GM21390 (cell line): ENCODE results near the gene BICDL1.
A peak's percentile ranks its signal among the peaks of the same experiment; 100 is the strongest.
"Not testable (repeated sequence)": the region's sequence is repeated elsewhere in the genome, so short reads cannot be mapped to it uniquely, and the experiment has no call there.

Experiments
- ATAC-seq: cut with Tn5 transposase; IDR thresholded peaks from one replicate; pipeline ENCODE4 v1.9.1; 2021; ENCODE audit not compliant: unreplicated experiment

BICDL1 gene

DNA sequence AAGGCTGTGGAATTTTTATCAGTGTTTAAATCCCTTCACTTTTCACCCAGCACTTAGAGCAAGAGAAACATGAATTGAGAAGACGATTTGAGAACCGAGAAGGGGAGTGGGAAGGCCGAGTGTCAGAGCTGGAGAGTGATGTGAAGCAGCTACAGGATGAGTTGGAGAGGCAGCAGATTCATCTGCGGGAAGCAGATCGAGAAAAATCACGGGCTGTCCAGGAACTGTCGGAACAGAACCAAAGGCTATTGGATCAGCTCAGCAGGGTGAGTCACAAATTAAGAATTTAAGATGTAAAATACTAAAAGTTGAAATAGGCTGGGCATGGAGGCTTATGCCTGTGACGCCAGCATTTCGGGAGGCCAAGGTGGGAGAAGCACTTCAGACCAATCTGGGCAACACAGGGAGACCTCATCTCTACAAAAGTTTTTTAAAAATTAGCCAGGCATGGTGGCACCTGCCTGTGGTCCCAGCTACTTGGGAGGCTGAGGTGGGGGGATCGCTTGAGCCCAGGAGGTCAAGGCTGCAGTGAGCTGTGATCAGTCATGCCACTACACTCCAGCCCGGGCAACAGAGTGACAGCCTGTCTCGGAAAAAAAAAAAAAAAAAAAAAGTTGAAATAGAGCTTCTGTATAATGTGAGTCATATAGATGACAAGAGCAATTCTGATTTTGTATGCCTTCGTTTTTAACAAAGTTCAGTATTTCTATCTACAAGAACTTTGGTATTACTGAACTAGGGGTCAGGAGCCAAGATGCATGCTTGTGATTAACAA, 9.6 kb downstream of the BICDL1 start:
- ATAC-seq: no peak

DNA sequence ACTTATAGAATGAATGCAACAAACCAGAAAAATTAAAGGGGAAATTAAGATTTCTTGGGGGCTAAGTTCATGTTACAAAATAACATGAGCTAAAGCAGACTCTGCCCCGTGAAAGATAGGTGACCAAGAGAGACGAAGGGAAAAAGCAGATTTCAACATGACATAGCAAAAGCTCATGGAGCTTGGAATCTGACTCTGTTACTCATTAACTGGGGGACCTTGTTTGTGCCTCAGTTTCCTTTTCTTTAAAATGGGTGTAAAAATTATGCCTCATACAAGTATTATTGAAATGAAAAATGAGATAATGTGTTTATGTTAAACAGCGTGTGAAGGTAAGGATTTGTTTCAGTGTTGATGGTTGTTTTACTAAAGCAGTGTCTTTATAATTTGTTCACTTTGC, 11.5 kb downstream of the BICDL1 start:
- no peak for ATAC-seq

DNA sequence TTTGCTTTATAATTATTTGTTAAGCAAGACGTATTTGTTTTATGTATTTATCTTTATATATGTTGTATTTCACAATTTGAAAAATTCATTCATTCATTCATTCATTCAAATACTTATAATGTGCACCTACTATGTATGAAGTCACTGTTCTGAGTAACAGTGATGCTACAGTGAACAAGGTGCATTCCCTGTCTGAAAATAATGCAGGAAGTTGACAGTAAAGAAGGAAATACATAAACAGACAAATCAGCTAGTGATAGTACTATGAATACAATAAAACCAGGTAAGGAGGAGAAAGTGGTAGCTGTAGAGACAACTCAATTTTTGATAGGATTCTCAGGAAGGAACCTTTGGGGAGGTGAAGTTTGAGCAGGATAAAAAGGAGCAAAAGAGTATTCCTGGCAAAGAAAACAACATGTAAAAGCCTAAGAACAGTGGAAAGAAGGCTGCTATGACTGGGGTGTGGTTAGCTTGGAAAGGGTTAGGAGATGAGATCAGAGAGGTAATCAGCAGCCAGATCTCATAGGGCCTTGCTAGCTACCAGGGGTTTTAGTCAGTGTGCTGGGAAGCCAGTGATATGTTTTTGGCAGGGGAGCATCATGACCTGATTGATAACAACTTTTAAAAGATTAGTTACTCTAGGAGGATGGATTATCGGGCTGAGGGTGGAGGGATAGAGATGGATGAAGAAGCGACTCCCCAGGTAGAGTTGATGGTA, 17.4 kb downstream of the BICDL1 start:
- ATAC-seq: no peak

DNA sequence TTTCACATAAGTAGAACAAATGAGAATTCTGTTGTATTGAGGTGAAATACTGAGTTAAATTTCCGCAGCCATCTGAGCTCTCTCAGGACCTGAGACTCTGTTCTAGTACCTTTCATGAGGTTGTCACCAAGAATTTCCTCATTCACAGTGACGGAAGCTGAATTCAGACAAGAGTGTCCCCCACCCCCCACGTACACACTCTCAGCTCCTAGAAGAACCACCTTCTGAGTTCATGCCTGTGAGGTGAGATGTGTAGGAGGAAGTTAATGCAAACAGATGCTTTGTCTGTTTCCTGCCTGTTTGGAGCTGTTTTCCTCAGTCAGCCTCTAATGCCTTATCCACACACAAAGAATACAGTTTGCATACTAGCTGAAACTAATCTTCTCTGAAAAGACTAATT, 18.2 kb downstream of the BICDL1 start:
- no peak for ATAC-seq

DNA sequence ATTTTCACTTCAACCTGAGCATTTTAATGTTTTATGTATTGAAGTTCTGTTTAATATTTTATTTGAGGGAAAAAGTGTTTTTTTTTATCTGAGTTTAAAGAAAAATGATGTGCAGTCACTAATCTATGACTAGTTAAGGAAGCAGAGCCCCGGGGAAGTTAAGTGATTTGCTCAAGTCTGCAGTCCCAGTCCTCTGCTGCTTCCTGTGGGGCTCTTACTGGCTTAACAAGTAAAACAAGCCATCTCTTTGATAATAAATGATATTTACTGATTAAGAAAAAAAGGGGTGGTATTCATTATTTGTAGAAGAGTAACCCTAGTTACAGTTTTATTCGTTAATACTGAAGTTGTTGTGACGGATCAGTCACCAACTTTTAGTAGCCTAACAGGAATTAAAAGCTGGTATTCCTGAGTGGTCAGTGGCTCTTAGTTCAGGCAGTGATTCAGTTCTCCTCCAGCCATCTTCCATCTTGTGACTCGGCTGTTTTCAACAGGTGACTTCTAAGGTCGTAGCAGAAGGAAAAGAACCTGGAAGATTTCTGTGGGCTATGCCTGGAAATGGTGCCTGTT, 21.7 kb downstream of the BICDL1 start:
- no peak for ATAC-seq

DNA sequence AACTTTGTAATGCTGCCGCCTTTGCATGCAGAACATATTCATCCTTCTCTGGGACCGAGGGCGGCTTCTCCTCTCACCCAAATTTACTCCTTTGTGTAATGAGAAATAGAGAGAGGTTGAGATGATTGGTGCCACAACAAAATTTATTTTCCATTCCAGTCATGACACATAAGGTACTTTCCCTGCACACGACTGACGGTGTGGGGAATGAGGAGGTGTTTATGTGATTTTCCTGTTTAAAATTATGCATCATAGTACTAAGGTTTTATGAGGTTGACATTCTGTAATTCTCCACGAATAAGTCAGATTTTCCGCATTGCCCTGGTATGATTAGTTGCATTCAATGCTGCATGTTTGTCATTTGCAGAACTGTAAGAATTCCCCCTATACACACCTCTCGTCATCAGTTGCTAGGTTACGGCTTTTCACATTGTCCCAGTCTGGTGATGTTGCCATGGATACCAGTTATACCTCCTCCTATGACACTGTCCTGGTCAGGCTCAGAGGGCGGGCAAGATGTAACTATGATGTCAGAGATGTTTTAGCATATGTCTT, 23.1 kb downstream of the BICDL1 start:
- peak; percentile 83 for ATAC-seq

DNA sequence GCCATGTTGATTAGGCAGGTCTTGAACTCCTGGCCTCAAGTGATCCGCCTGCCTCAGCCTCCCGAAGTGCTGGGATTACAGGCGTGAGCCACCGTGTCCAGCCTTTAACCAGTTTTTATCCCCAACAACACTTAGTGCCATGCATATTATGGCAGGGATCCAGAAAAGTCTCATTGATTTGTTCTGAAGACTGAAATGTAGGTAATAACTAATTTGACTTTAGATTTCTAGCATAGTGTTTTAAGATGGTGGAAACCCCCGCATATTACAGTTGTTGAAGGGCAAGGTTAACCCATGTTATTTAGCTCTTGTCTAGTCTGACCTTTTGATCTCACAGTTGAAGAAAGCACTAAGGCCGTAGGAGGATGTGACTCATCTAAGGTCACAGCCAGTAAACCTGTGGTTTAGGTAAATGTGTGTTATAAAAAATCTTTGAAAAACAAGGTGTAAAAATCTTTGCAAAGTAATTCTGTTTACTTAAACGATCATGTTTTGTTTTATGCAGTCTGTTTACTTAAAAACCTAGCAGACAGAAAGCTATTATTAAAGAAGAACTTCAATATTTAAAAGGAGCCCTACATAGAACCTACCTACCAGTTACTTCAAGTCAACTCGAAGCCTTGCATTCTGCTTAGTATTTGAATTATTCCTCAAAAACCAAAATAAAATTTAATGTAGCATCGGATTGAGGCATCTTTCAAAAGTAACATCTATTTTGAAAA, 24.8 kb downstream of the BICDL1 start:
- peak; percentile 63 for ATAC-seq

DNA sequence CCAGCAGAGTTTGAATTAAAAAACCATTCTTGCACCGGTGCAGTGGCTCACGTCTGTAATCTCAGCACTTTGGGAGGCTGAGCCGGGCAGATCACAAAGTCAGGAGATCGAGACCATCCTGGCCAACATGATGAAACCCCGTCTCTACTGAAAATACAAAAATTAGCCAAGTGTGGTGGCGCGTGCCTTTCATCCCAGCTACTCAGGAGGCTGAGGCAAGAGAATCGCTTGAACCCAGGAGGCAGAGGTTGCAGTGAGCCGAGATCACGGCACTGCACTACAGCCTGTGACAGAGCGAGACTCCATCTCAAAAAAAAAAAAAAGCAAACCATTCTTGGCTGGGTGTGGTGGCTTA, 25.3 kb downstream of the BICDL1 start:
- ATAC-seq: not testable (repeated sequence)

DNA sequence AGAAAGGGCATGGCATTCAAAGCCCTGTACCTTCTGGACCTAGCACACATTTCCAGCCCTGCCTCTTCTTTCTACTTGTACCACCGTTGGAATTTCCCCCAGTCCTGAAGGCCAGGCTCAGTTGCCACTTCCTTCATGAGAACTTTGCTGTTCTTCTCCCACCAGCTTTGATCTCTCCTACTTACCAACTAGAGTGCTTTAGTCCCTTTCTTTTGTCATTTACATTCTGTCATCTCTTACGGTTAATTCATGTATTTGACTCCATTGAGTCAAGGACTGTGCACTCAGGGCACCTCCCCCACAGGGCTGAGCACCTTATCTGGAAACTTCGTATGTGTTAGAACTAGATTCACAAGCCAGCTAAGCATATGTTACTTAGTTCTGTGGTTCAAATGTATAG, 26.3 kb downstream of the BICDL1 start:
- ATAC-seq: no peak

DNA sequence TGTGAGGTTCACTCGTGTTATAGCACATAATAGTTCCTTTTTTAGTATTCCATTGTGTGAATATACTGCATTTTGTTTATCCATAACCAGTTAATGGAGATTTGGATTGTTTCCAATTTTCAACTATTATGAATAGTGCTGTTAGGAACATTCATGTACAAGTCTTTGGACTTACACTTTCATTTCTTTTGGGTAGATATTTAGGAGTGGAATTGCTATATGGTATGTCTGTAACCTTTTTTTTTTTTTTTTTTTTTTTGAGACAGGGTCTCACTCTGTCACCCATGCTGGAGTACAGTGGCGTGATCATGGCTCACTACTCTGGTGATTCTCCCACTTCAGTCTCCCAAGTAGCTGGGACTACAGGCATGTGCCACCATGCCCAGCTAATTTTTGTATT, 27.2 kb downstream of the BICDL1 start:
- not testable (repeated sequence) for ATAC-seq

DNA sequence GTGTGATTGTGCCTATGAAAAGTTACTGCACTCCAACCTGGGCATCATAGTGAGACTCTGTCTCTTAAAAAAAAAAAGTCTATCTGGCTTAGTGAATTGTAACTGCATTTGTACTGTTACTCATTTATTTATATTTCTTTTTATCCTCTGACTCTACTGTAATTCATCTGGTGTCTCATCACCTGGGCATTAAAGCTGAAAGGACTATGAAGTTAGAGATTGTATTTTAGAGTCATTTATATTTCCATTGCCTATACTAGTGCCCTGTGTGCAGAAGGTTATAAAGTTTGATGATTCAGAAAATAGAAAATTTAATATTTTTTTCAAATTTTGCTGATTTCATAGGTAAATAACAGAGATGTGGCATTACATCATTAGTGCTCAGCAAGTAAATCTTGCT, 30.2 kb downstream of the BICDL1 start:
- ATAC-seq: no peak

DNA sequence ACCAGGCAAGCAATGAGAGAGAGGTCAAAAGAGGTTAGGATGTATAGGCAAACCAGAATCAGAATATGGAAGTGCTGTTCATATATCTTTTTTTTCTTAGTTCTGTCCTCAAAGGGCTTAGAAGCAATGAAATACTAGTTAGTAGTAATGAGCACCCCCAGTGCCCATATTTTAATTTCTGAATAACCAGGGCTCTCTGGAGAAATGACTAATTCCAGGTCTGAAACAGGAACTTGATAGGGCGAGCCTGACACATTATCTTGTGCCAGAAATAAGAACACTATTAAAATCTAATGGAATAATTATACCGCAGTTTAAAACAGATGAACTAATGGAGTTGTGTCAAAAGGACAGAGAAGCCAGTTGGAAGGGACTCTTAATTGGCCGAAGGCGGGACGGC, 30.9 kb downstream of the BICDL1 start:
- no peak for ATAC-seq

DNA sequence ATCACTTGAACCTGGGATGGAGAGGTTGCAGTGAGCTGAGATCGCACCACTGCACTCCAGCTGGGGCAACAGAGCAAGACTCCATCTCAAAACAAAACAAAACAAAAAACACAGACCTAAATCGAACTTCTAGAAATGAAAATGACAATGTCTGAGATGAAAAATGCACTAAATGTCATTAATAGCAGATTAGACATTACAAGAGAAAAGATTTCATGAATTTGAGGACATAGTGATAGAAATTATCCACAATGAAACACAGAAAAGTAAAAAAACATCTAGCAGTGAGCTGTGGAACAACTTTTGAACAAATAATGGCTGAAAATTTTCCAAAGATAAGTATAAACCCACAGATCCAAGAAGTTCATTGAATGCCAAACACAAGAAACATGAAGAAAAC, 35.2 kb downstream of the BICDL1 start:
- ATAC-seq: no peak

DNA sequence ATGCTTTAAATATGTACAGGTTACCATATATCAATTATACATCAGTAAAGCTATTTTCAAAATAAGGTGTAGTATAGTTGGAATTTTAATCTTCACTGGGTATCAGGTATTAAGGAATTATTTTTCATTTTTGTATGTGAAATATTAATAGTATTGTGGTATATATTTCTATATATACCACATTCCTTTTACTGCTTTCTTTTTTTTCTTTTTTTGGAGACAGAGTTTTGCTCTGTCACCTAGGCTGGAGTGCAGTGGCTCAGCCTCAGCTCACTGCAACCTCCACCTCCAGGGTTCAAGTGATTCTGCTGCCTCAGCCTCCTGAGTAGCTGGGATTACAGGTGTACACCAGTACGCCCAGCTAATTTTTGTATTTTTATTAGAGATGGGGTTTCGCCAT, 36.6 kb downstream of the BICDL1 start:
- no peak for ATAC-seq

DNA sequence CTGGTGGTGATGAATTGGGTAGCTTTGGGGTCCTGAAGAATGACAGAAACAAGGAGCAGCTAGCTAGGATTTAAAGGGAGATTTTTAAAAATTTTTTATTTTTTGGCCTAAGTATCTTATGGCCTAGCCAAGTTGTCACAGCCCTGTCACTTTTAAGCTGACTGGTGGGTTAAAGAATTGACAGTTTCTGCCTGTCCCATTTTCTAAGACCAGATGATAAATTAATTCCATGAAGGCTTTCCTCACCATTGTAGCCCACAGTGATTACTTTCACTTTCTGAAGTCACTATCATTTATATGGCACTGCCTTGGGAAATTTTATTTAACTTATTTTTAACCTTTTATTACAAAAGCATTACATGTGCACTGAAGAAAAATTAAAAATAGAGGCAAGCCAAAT, 43.2 kb downstream of the BICDL1 start:
- no peak for ATAC-seq

DNA sequence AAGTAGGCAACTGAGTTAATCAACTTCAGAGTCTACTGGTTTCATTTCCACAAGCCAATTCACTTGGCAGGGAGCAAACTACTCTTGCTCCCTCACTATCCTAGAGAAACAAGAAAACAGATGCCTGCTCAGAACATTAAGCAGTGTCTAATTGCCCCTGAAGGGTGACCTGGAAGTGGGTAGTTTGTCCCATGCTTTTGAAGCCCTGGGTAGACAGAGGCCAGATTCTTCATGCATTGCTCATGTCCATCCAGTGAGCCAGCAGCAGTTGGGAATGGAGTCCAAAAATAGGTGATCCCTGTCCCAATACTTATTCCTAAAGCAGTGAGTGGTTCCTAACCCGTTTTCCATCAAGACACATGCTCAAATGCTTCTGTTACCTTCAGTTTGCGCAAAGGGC, 48.8 kb downstream of the BICDL1 start:
- no peak for ATAC-seq

DNA sequence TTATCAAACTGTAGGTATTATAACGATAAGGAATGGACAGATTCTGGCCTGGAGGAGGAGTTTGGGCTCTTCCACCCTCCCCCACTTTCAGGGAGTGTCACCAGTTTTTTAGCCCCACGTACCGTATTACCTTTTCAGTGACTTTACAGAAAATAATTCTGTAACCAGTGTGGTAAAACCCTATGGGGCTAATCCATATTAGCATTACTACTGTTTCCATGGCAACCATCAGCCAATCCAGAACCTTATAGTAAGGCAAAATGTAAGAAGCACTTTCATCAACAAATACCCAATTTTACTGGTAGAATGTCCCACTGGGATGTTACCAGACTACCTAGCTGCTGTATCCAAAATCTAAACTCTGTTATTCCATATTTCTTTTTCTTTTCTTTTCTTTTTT, 50.7 kb downstream of the BICDL1 start:
- ATAC-seq: no peak

DNA sequence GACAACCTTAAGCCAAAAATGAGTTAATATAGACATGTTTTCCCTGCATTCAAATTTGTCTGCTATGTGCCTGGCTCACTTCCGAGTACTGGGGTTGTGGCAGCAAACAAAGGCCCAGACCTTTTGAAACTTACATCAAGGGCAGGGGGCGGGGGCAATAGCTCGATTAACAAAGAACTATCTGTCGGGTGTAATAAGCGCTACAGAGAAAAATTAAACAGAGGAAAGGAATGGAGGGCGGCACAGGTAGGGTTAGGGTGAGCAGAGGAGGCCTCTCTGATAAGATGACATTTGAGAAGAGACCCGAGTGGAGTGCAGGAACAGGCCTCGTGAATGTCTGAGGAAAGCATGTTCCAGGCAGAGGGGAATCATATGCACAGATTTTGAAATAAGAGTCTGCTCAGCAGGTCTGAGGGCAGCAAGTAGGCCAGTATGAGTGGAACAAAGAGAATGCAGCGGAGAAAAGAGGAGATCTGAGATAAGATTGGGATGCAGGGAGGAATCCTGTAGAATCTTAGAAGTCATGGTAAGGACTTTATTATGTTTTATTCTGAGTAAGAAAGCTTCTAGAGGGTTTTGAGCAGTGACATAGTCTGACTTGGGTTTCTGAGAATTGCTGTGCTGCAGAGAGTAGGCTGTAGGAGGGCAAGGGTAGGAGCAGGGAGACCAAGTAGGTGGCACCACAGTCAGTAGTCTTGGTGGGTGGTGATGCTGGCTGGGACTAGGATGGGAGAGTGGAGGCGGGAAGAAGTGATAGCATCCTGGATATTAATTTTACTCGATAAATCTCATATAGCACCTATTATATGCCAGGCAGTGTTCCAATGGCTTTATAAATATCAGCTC, 52.6 kb downstream of the BICDL1 start:
- no peak for ATAC-seq

DNA sequence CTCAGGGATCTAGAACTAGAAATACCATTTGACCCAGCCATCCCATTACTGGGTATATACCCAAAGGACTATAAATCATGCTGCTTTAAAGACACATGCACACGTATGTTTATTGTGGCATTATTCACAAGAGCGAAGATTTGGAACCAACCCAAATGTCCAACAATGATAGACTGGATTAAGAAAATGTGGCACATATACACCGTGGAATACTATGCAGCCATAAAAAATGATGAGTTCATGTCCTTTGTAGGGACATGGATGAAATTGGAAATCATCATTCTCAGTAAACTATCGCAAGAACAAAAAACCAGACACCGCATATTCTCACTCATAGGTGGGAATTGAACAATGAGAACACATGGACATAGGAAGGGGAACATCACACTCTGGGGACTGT, 56.3 kb downstream of the BICDL1 start:
- not testable (repeated sequence) for ATAC-seq

DNA sequence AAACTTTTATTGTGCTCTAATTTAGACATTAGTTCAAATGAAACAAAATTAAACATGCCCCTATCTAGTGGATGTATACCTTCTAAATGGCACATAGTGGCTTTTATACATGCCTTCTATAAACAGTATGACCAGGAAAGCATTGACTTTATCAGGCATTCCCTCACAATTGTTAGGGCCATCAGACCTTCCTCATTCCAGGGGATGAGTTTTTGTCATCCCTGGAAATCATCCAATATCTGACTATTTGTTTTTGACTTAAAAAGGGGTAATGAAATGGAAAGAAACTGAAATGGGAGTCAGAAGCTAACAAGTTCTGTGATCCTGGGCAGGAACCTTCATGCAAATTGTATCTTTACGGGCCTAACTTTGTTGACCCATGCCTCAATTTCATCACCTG, 58.0 kb downstream of the BICDL1 start:
- ATAC-seq: no peak

DNA sequence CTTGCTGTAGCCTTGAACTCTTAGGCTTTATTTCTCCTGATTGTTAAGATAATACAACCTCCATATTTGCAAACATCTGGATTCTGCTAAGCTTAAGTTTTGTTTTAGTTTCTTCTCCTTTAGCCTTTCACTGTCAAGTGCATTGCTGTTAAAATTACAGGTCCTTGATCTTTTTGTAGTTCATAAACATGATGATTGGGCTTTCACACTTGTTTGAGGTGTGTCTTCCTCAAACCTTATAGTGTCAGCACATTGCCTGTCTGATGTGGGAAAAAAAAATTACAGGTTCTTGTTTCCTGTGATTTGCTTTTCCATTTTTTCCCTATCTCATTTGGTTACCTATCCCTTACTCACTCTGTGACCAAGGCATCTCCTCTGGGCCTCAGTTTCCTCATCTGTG, 59.2 kb downstream of the BICDL1 start:
- ATAC-seq: no peak
